Esophagus squamous epithelium (tissue), 4 donors: ENCODE data around the gene WWOX.

Experiments used
- POLR2A ChIP-seq, 4 donors: fragments of 450-650 bp; IDR thresholded peaks; one replicate each; pipeline ENCODE4 v1.6.1; 2017; ENCODE audit warnings: antibody characterized with exemption in 4 of 4, mild to moderate bottlenecking in 4 of 4, moderate library complexity in 3 of 4
- TF ChIP-seq, protein P1 (sequence below), 6 experiments: fragments of 450-650 bp in 4 of 6; fragments of 200-600 bp in 2 of 6; sonication (generic) in 2 of 6; IDR thresholded peaks; one replicate each; pipeline ENCODE4 v1.5.1; 2016 to 2019; ENCODE audit warnings: antibody characterized with exemption in 6 of 6, mild to moderate bottlenecking in 4 of 6, moderate library complexity in 4 of 6

- TF ChIP-seq, protein P1, sequence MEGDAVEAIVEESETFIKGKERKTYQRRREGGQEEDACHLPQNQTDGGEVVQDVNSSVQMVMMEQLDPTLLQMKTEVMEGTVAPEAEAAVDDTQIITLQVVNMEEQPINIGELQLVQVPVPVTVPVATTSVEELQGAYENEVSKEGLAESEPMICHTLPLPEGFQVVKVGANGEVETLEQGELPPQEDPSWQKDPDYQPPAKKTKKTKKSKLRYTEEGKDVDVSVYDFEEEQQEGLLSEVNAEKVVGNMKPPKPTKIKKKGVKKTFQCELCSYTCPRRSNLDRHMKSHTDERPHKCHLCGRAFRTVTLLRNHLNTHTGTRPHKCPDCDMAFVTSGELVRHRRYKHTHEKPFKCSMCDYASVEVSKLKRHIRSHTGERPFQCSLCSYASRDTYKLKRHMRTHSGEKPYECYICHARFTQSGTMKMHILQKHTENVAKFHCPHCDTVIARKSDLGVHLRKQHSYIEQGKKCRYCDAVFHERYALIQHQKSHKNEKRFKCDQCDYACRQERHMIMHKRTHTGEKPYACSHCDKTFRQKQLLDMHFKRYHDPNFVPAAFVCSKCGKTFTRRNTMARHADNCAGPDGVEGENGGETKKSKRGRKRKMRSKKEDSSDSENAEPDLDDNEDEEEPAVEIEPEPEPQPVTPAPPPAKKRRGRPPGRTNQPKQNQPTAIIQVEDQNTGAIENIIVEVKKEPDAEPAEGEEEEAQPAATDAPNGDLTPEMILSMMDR (IDR thresholded peaks at IDR 0.05), result no peak
- TF ChIP-seq POLR2A (IDR thresholded peaks at IDR 0.05), result no peak
These were observed 546.2 kb downstream of the WWOX start for GRCh38 chr16:78645657-78646056.
